Esophagus muscularis mucosa (tissue), 4 donors: ENCODE data around the gene IRS1.

Experiments used
- EP300 ChIP-seq: sonication (generic); formaldehyde crosslinking; IDR thresholded peaks from one replicate; pipeline ENCODE4 v1.6.1; 2017; ENCODE audit warnings: antibody characterized with exemption
- POLR2A ChIP-seq: fragments of 450-650 bp; IDR thresholded peaks from one replicate; pipeline ENCODE4 v1.6.1; 2017; ENCODE audit warnings: antibody characterized with exemption, moderate library complexity, mild to moderate bottlenecking, low read depth
- POLR2AphosphoS5 ChIP-seq, 2 donors: sonication (generic); formaldehyde crosslinking; IDR thresholded peaks; one replicate each; pipeline ENCODE4 v1.6.1; 2017; ENCODE audit warnings: antibody characterized with exemption in 2 of 2
- TF ChIP-seq, protein P1 (sequence below), 3 experiments: fragments of 200-600 bp in 2 of 3; fragments of 450-650 bp in 1 of 3; sonication (generic) in 2 of 3; IDR thresholded peaks; one replicate each; pipeline ENCODE4 v1.5.1; 2017 to 2019; ENCODE audit warnings: antibody characterized with exemption in 3 of 3, mild to moderate bottlenecking in 2 of 3, moderate library complexity in 1 of 3

DNA sequence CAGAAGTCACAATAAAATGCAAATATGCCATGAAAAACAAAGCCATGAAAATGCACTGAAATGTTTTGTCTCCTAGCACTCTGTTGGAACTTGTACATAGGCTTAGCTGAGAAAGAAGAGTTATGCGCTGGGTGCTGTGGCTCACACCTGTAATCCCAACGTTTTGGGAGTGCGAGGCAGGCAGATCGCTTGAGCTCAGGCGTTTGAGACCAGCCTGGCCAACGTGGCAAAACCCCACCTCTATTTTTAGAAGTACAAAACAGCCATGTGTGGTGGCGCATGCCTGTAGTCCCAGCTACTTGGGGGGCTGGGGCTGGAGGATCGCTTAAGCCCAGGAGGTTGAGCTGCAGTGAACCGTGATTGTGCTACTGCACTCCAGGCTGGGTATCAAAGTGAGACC lies 39.9 kb downstream of the IRS1 start:
- TF ChIP-seq POLR2A (no peak), EP300 (no peak), POLR2AphosphoS5 (IDR thresholded peaks at IDR 0.05) (no peak)
- TF ChIP-seq, protein P1, sequence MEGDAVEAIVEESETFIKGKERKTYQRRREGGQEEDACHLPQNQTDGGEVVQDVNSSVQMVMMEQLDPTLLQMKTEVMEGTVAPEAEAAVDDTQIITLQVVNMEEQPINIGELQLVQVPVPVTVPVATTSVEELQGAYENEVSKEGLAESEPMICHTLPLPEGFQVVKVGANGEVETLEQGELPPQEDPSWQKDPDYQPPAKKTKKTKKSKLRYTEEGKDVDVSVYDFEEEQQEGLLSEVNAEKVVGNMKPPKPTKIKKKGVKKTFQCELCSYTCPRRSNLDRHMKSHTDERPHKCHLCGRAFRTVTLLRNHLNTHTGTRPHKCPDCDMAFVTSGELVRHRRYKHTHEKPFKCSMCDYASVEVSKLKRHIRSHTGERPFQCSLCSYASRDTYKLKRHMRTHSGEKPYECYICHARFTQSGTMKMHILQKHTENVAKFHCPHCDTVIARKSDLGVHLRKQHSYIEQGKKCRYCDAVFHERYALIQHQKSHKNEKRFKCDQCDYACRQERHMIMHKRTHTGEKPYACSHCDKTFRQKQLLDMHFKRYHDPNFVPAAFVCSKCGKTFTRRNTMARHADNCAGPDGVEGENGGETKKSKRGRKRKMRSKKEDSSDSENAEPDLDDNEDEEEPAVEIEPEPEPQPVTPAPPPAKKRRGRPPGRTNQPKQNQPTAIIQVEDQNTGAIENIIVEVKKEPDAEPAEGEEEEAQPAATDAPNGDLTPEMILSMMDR (IDR thresholded peaks at IDR 0.05): no peak
